Kidney (tissue), 14 donors: ENCODE results near the gene CNOT2. TPM values are rescaled to one million over a fixed set of nuclear protein-coding genes. Genes with fewer than 3 reads are reported as not detected.

ENCODE experiments used
- DNase-seq, 5 donors: peaks; one replicate each; pipeline ENCODE4 v3.0.0-alpha.2; 2013 to 2020
- FAIRE-seq: peaks from 2 replicates; lab custom pipeline; 2012; peaks lifted over from hg19 to GRCh38; lab: Jason Lieb, UNC
- H3K27ac ChIP-seq, 2 donors: one replicate each; pipeline ENCODE4 v1.7.0; 2013; ENCODE audit warnings: low read depth in 2 of 2, low read length in 2 of 2, inconsistent platforms in 1 of 2
- H3K27me3 ChIP-seq: one replicate; pipeline ENCODE4 v1.7.1; 2013; ENCODE audit warnings: low read length, inconsistent platforms; ENCODE audit not compliant: control insufficient read depth, insufficient read depth
- H3K36me3 ChIP-seq, 3 donors: one replicate each; pipeline versions ENCODE4 v1.7.0 to v1.7.1; 2013; ENCODE audit warnings: low read length in 3 of 3, control low read depth in 1 of 3, inconsistent platforms in 1 of 3; ENCODE audit not compliant: insufficient read depth in 3 of 3, control insufficient read depth in 2 of 3
- H3K4me1 ChIP-seq, 3 donors: one replicate each; pipeline versions ENCODE4 v1.7.0 to v1.7.1; 2013; ENCODE audit warnings: low read length in 3 of 3, inconsistent platforms in 1 of 3, low read depth in 1 of 3; ENCODE audit not compliant: control insufficient read depth in 2 of 3, insufficient read depth in 2 of 3
- H3K4me3 ChIP-seq, 3 donors: one replicate each; pipeline versions ENCODE4 v1.7.0 to v1.8.1; 2013; ENCODE audit warnings: low read length in 3 of 3, control low read depth in 1 of 3, inconsistent platforms in 1 of 3
- H3K9ac ChIP-seq, 3 donors: one replicate each; pipeline versions ENCODE4 v1.7.0 to v1.7.1; 2013; ENCODE audit warnings: low read length in 3 of 3, control low read depth in 1 of 3, inconsistent platforms in 1 of 3
- H3K9me3 ChIP-seq, 3 donors: one replicate each; pipeline versions ENCODE4 v1.7.0 to v1.7.1; 2013; ENCODE audit warnings: low read length in 3 of 3, control low read depth in 1 of 3, inconsistent platforms in 1 of 3; ENCODE audit not compliant: control insufficient read depth in 2 of 3, insufficient read depth in 1 of 3
- intact Hi-C: fragments of 100-400 bp; cut with DNase I; formaldehyde crosslinking; loops from one replicate; pipeline ENCODE4 v1.11.1; 2022
- polyA plus RNA-seq: library from polyadenylated mRNA; stranded (reverse); fragments of 350-450 nt; fragmentation: Illumina TruSeq; extraction: RNeasy Lipid Tissue Mini Kit (QIAGEN cat#74804); gene quantifications from one replicate; pipeline ENCODE4 v1.2.3, GENCODE V29; 2014; ENCODE audit warnings: low read depth, low replicate concordance; ENCODE audit not compliant: insufficient read depth
- total RNA-seq: library from RNA; stranded (reverse); fragmentation: NEBNext Ultra II Directional; extraction: Animal tissue kit (Norgen Biotek cat#: 25700); gene quantifications from one replicate; pipeline ENCODE4 v1.2.1, GENCODE V29; 2021
- TF ChIP-seq, protein P1 (sequence below): IDR thresholded peaks from 3 replicates; pipeline ENCODE4 v1.5.1; 2012; ENCODE audit warnings: mild to moderate bottlenecking, moderate library complexity, borderline replicate concordance; ENCODE audit not compliant: insufficient read depth; ENCODE audit errors: extremely low read depth
- donor health status: control.
- donor health status: control.
- donor health status: control.
- donor health status: control.
- donor health status: control.
- donor health status: DM: yes; HTN: yes; CAD: no.
- donor health status: Normal renal cell carcinoma (clear cell type).

Gene CNOT2
- total and polyA plus RNA-seq, 2 donors from 2014 or later: 21.0 to 68.8 TPM

DNA sequence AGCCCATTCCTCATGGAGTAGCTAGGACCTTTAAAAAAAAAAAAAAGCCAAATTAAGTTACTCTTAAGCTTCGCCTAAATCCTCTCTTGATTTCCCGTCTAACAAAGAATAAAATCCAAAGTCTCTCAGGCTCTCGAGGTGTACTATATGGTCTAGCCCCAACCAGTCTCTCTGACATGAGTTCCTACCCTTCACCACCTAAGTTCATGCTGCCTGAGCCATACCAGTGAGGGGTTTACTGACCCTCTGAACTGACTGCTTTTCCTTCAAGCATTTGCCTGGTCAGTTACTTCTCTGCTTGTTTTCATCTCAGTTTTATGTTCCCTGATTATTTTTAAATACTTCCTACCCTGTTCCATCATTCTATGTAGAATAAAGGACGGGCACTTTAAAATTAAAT is 64.6 kb downstream of the CNOT2 start:
- Histone ChIP-seq H3K27me3 (no peaks in the 10 kb centered on the region), H3K27ac (no peak overlapping the region), H3K36me3 (peaks cover 0 to 4% (median 0%) of the 10 kb centered on the region in 3 donors), H3K9me3 (no peaks in the 10 kb centered on the region), H3K9ac (no peak overlapping the region), H3K4me3 (no peak overlapping the region), H3K4me1 (no peaks in the 10 kb centered on the region)
- intact Hi-C loops: no loop called here
- FAIRE-seq (no peak), DNase-seq (no peak)
- TF ChIP-seq, protein P1, sequence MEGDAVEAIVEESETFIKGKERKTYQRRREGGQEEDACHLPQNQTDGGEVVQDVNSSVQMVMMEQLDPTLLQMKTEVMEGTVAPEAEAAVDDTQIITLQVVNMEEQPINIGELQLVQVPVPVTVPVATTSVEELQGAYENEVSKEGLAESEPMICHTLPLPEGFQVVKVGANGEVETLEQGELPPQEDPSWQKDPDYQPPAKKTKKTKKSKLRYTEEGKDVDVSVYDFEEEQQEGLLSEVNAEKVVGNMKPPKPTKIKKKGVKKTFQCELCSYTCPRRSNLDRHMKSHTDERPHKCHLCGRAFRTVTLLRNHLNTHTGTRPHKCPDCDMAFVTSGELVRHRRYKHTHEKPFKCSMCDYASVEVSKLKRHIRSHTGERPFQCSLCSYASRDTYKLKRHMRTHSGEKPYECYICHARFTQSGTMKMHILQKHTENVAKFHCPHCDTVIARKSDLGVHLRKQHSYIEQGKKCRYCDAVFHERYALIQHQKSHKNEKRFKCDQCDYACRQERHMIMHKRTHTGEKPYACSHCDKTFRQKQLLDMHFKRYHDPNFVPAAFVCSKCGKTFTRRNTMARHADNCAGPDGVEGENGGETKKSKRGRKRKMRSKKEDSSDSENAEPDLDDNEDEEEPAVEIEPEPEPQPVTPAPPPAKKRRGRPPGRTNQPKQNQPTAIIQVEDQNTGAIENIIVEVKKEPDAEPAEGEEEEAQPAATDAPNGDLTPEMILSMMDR: no peak

DNA sequence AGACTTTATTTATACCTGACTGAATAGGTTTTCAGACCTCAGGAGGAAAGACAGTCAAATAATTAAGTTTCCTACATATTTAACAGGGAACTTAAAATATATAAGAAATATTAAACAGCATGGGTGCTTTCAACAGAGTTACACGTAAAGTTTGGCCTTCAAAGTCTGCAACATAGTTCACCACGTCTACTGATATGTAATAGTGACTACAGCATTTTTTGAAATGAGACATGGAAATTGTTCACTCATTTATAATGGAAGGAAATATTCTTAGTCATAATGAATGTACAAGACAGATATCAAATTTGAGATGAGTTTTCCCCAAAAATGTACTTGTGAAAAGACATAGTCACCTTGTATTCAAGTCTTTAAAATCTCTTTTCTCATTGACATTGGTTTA is 66.1 kb downstream of the CNOT2 start:
- no peaks in the 10 kb centered on the region for H3K9me3 ChIP-seq
- peaks cover 0 to 4% (median 0%) of the 10 kb centered on the region in 3 donors for H3K36me3 ChIP-seq
- intact Hi-C loops: no loop called here
- H3K4me1 ChIP-seq: no peaks in the 10 kb centered on the region
- no peaks in the 10 kb centered on the region for H3K27me3 ChIP-seq
- TF ChIP-seq, protein P1: no peak
- no peak overlapping the region for H3K4me3 ChIP-seq
- DNase-seq: no peak
- no peak for FAIRE-seq
- no peak overlapping the region for H3K9ac ChIP-seq
- no peak overlapping the region for H3K27ac ChIP-seq

DNA sequence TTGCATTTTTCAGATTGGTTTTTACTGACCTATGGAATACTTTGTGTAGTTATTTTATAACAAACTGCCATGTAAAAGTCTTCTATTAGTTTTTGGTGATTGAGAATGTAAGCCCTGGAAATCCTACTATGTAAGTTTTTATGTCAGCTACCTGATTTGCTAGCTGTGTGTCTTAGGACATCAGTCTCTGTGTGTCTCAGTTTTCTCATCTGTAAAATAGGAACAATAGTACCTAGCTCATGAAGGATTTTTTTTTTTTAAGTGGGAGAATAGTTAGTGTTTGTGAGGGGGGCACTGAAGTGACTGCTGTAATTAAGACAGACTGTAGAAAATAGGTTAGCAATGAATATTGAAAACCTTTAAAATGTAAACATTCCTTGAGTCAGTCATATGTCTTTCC is 70.9 kb downstream of the CNOT2 start:
- FAIRE-seq: no peak

DNA sequence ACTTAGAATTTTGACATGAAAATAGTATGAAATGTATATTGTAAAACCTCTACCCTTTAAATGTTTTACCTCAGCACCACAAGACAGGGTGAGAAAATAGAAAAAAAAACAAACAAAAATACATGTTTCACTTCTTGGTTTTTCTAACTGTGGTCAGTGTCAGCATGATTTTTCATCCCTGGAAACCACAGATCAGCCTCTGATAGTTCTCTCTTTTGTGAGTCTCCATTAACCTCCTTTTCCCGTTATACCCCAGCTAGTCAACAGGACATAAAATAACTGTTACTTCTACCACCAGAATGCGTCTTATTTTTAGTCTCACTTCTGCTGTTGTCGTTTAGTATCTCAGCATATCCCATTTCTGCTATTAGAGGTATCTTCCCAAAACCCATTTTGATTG is 74.5 kb downstream of the CNOT2 start:
- intact Hi-C loops: no loop called here
- DNase-seq (peak in 1 of 5 donors; percentile 6), FAIRE-seq (no peak)
- H3K27me3 ChIP-seq: no peaks in the 10 kb centered on the region
- no peak overlapping the region for H3K4me3 ChIP-seq
- H3K27ac ChIP-seq: no peak overlapping the region
- H3K4me1 ChIP-seq: no peaks in the 10 kb centered on the region
- TF ChIP-seq, protein P1: no peak
- H3K36me3 ChIP-seq: no peaks in the 10 kb centered on the region
- H3K9me3 ChIP-seq: no peaks in the 10 kb centered on the region
- H3K9ac ChIP-seq: no peak overlapping the region

More for the DNA sequence above, 70.9 kb downstream of the CNOT2 start:
- intact Hi-C loops: no loop called here
- Histone ChIP-seq H3K9me3 (no peaks in the 10 kb centered on the region), H3K36me3 (peaks cover 0 to 4% (median 0%) of the 10 kb centered on the region in 3 donors), H3K27ac (no peak overlapping the region), H3K4me3 (no peak overlapping the region), H3K4me1 (no peaks in the 10 kb centered on the region), H3K9ac (no peak overlapping the region), H3K27me3 (no peaks in the 10 kb centered on the region)
- TF ChIP-seq, protein P1: no peak
- no peak for DNase-seq
